HG02840 (cell line): Measurements from ENCODE around the gene FGD1.

Source experiments
- ATAC-seq: cut with Tn5 transposase; IDR thresholded peaks from one replicate; pipeline ENCODE4 v1.9.1; 2021; ENCODE audit warnings: mild to moderate bottlenecking, moderate library complexity, moderate number of reproducible peaks; ENCODE audit not compliant: unreplicated experiment, low FRiP score

FGD1 gene

DNA sequence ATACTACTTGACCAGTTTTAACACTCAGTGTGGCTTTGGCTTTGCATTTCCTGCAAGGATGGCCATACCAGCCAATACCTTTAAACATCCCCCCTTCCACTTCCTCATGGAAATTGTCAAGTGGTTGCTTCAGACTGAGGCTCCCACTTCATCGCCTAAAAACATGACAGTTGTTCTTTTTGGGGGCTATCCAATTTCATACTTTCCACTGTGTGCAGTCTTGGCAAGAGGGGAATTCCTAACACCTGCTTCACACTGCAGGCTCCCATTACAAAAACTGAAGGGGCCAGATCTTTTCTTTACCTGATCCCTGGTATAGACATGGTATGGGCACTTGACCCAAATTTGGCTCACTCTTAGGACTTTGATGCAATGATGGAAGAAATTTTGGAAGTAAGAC, 84.3 kb downstream of the FGD1 start:
- ATAC-seq: no peak

DNA sequence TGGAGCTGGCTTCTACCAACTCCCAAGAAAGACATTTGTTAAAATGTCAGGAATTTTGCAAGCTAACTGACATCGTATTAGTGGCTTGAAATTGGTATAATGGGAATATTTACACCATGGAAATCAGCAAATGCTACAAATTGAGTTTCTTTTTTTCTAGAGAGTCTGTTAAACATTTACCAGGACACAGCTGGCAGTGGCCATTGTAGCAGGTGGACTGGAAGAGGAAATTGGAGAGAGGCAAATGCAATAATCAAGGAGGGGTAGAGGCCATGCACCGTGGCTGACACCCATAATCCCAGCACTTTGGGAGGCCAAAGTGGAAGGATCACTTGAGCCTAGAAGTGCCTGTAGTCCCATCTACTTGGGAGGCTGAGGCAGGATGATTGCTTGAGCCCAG, 88.8 kb downstream of the FGD1 start:
- no peak for ATAC-seq

DNA sequence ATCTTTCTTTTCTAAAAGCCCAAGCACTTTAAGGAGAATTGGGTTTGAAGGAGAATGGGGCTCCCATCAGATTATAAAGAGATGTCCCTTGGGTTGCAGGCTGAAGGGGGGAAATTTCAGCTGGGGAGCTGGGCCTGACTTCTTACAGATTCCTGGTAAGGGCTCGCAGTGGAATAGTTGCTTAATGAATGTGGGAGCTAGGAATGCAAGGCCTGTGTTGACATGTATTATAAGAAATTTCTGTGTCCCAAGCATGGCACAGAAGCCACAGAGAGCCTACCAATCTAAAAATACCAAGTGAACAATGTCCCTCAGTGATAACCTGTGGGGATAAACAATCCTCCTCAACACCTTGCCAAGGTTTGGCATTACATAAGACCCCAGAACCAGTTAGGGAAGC, 98.9 kb downstream of the FGD1 start:
- no peak for ATAC-seq
